Ectodermal cell (in vitro differentiated cells): ENCODE measurements around the gene BRD9.

Experiments used
- H3K27ac ChIP-seq: 2 replicates; pipeline ENCODE4 v1.7.0; 2013; ENCODE audit warnings: mild to moderate bottlenecking, low read depth, low read length; ENCODE audit not compliant: insufficient read depth, poor library complexity, severe bottlenecking
- H3K27me3 ChIP-seq: 2 replicates; pipeline ENCODE4 v1.7.0; 2013; ENCODE audit warnings: mild to moderate bottlenecking, low read length; ENCODE audit not compliant: insufficient read depth, control insufficient read depth, poor library complexity, severe bottlenecking
- H3K36me3 ChIP-seq: one replicate; pipeline ENCODE4 v1.7.0; 2013; ENCODE audit warnings: low read length; ENCODE audit not compliant: control insufficient read depth, insufficient read depth
- H3K4me1 ChIP-seq: one replicate; pipeline ENCODE4 v1.7.0; 2013; ENCODE audit warnings: low read length; ENCODE audit not compliant: control insufficient read depth, insufficient read depth
- H3K4me3 ChIP-seq: 2 replicates; pipeline ENCODE4 v1.7.0; 2013; ENCODE audit warnings: low read depth, low read length, control low read depth; ENCODE audit not compliant: insufficient read depth
- H3K9me3 ChIP-seq: 2 replicates; pipeline ENCODE4 v1.7.0; 2013; ENCODE audit warnings: mild to moderate bottlenecking, low read length, moderate library complexity; ENCODE audit not compliant: control insufficient read depth
- WGBS, 2 experiments: methylation state at CpG; one replicate each; pipeline ENCODE4 v1.1.7; 2013; ENCODE audit warnings: missing lambda C conversion rate in 2 of 2; 5-methylcytosine and 5-hydroxymethylcytosine counted together

BRD9 gene

DNA sequence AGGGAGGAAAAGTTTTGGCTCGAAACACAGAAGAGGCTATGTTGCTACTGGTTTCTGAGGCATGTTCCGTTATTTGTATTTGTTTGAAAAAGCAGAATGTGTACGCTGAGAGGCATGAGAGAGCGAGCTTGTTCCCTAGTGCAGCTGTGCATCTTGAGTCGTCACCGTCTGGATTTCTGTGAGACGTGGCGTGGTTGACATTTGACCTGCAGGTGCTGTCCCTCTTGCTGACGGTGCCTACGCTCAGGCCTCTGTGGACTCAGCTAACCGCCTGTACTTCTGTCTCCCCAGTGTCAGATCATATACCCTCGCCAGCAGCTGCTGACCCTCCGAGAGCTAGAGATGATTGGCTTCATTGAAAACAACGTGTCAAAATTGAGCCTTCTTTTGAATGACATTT, 21.6 kb upstream of the BRD9 start:
- H3K27me3 ChIP-seq: no peaks in the 10 kb centered on the region
- H3K36me3 ChIP-seq: peaks cover 10% of the 10 kb centered on the region
- H3K4me3 ChIP-seq: no peak overlapping the region
- peaks cover 11% of the 10 kb centered on the region for H3K4me1 ChIP-seq
- 95 to 96% methylated on average over 14 of the region's 14 CpGs for WGBS, 2 experiments
- no peaks in the 10 kb centered on the region for H3K9me3 ChIP-seq
- H3K27ac ChIP-seq: no peak overlapping the region

DNA sequence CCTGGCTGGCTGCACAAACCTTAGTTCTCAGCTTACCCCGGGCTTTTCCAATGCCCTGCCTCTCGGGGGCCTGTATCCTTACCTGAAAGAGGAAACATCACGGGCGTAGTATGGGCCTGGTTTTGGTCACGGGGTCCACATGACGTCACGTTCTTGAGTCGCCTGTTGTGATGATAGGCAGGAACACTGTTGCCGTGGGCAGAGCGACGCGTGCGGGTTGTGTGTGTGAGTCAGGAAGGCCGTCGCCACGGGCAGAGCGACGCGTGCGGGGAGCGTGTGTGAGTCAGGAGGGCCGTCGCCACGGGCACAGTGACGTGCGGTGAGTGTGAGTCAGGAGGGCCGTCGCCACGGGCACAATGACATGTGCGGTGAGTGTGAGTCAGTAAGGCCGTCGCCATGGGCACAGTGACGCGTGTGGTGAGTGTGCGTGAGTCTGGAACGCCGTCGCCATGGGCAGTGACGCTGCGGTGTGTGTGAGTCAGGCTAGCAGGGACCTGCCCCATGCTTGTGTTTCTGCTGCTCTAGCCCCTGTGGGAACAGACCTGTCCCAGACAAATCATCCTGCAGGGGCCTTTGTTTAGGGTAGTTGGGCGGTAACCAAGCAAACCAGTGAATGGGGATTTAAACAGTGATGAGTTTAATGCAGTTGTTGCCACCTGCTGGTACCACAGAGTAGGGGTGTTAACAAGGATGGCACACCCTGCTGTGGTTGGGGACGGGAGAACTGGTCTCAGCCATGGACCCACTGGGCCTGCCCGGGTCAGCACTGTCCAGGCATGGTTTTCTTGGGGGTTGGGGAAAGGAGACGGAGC, 19.9 kb upstream of the BRD9 start:
- H3K9me3 ChIP-seq: no peaks in the 10 kb centered on the region
- H3K4me3 ChIP-seq: no peak overlapping the region
- H3K27me3 ChIP-seq: no peaks in the 10 kb centered on the region
- peaks cover 11% of the 10 kb centered on the region for H3K4me1 ChIP-seq
- H3K27ac ChIP-seq: peak overlapping the region; percentile 19
- 90% methylated on average over 44 of the region's 44 CpGs for whole genome bisulfite sequencing, 2 experiments
- H3K36me3 ChIP-seq: peaks cover 20% of the 10 kb centered on the region

DNA sequence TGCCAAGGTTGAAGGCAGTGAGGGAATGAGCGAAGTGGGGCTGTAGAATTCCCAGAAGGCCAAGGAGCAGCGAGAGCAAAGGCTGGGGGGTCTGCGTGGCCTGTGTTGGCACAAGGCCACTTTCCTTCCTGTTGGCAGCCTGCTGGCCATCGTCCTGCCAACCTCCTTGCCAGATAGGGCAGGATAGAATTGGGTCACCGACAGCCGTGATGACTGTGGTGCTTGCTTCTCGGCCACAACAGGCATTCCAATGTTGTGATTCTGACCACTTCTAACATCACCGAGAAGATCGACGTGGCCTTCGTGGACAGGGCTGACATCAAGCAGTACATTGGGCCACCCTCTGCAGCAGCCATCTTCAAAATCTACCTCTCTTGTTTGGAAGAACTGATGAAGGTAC, 19.0 kb upstream of the BRD9 start:
- Histone ChIP-seq H3K27ac (no peak overlapping the region), H3K9me3 (no peaks in the 10 kb centered on the region), H3K36me3 (peaks cover 15% of the 10 kb centered on the region), H3K4me1 (peaks cover 11% of the 10 kb centered on the region), H3K27me3 (no peaks in the 10 kb centered on the region), H3K4me3 (no peak overlapping the region)
- WGBS, 2 experiments: 94 to 97% methylated on average over 11 of the region's 11 CpGs

DNA sequence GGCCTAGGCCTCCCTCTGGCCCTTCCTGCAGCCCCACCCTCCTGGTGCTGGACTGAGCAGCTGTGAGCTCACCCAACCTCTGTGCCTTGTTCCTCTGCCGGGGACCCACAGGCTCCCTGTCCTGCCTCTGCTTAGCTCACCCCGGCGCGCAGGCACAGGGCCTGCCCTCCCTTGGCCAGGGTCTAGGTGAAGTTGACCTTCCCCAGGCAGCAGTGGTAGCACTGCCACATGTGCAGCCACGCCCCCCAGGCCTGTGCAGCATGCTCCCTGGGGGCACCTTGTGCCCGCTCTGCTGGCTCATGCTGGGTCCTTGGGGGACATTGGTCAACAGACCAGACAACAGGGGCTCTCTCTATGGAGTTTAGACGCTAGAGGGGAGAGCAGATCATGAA, 18.2 kb upstream of the BRD9 start:
- H3K4me3 ChIP-seq: no peak overlapping the region
- H3K27me3 ChIP-seq: no peaks in the 10 kb centered on the region
- 96% methylated on average over 7 of the region's 7 CpGs for WGBS, 2 experiments
- H3K9me3 ChIP-seq: no peaks in the 10 kb centered on the region
- H3K36me3 ChIP-seq: peaks cover 12% of the 10 kb centered on the region
- peaks cover 11% of the 10 kb centered on the region for H3K4me1 ChIP-seq
- H3K27ac ChIP-seq: no peak overlapping the region

DNA sequence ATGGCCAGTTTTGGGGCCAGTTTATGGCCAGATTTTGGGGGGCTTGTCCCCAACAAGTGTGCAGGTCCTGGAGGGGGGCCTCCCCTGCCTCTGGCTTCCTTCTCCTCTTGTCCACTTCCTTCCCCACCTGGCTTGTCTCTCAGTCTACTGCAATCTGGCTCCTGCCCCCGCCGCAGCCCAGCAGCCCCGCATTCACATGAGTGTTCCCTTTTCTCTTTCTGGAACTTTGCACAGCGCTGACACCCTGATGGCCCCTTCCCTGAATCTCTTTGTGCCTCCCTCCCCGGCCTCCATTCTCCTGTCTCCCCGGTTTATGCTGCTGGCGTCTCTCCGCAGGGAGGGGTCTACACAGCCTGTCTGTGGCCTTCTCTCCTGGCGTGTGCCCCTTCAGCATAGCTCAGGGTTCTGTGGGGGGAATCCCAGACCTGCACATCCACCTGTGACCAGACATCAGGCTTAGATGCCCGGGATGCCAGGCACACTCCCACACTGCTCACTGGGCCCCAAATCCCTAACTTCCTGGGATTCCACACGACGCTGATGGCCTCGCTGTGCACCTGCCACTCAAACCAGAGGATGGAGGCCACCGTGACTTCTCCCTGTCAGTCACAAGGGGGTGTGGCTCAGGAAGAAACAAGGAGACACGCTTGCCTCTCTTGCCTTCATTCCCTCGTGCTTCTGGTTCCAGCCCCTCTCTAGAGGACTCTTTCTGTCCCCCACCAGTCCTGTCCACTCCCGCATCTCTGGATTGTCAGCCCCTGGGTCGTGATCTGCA, 17.6 kb upstream of the BRD9 start:
- 92 to 95% methylated on average over 18 of the region's 18 CpGs for WGBS, 2 experiments
- H3K36me3 ChIP-seq: peaks cover 17% of the 10 kb centered on the region
- H3K4me3 ChIP-seq: no peak overlapping the region

DNA sequence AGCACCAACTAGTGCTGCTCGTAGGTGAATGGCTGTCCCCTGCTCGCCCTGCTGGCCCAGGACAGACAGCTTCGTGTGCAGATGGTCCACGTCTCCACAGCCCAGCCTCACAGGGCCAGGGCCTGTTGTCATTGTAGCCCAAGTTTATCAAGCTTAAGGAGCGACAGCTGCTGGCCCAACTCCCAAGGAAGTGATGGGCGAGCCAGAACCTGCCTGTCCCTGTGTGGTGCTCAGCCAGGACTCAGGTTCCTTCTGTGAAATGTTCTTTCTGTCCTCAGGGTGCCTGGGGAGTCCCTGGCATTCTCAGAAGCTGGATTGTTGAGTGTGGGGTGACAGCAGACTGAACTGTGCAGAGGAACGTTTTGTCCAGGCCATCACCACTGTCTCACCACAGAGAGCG, 16.5 kb upstream of the BRD9 start:
- Histone ChIP-seq H3K36me3 (peaks cover 23% of the 10 kb centered on the region), H3K4me3 (no peak overlapping the region), H3K27me3 (no peaks in the 10 kb centered on the region), H3K9me3 (no peaks in the 10 kb centered on the region), H3K4me1 (peaks cover 11% of the 10 kb centered on the region), H3K27ac (no peak overlapping the region)
- 93% methylated on average over 8 of the region's 8 CpGs for WGBS, 2 experiments

More for the DNA sequence above, 17.6 kb upstream of the BRD9 start:
- H3K9me3 ChIP-seq: no peaks in the 10 kb centered on the region
- no peak overlapping the region for H3K27ac ChIP-seq
- peaks cover 11% of the 10 kb centered on the region for H3K4me1 ChIP-seq
- no peaks in the 10 kb centered on the region for H3K27me3 ChIP-seq

DNA sequence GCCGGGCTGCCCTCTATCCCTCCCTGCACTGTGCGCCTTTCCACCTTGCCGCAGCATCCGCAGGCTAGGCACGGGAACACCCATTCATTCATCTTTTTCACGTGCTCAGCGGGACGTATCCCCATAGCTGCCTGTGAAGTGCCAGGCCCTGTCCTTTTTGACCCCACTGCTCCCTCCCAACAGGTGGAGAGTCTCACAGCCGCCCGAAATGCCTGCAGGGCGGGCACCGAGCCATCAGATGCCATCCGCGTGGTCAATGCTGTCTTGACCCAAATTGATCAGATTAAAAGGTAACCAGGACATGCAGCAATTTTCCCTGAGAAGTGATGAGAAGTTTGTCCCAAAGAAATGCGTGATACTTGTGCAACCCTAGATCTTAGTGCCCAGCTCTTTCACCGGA, 15.6 kb upstream of the BRD9 start:
- Histone ChIP-seq H3K9me3 (no peaks in the 10 kb centered on the region), H3K27me3 (no peaks in the 10 kb centered on the region), H3K4me3 (no peak overlapping the region), H3K36me3 (peaks cover 27% of the 10 kb centered on the region), H3K27ac (no peak overlapping the region), H3K4me1 (peaks cover 10% of the 10 kb centered on the region)
- WGBS, 2 experiments: 95 to 96% methylated on average over 16 of the region's 16 CpGs

DNA sequence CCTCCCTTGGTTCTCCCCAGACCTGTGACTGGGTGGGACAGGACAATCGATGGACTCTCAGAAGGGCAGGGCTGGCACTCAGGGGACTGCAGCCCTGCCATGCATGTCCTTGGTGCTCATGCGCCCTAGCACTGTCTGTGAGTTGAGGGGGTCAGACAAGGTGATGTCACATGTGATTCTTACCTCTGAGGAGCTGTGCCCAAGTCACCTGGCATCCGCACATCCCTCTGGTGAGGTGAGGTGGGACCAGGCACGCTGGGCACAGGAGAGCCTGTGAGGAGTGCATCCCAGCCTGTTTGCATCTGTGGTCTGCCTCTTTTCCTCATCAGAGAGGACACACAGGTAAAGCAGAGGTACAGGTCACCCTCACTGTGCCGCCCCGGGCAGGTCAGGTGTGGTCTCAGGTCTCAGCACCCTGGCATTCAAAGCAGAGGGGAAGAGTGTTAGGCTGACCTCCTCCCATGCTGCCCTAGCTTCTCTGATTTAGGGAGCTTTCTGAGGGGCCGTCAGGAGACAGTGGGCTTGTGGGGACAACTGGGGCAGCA, 14.8 kb upstream of the BRD9 start:
- H3K4me1 ChIP-seq: peaks cover 3% of the 10 kb centered on the region
- peaks cover 27% of the 10 kb centered on the region for H3K36me3 ChIP-seq
- H3K27ac ChIP-seq: no peak overlapping the region
- no peak overlapping the region for H3K4me3 ChIP-seq
- 95 to 96% methylated on average over 7 of the region's 7 CpGs for WGBS, 2 experiments
- no peaks in the 10 kb centered on the region for H3K9me3 ChIP-seq
- no peaks in the 10 kb centered on the region for H3K27me3 ChIP-seq

DNA sequence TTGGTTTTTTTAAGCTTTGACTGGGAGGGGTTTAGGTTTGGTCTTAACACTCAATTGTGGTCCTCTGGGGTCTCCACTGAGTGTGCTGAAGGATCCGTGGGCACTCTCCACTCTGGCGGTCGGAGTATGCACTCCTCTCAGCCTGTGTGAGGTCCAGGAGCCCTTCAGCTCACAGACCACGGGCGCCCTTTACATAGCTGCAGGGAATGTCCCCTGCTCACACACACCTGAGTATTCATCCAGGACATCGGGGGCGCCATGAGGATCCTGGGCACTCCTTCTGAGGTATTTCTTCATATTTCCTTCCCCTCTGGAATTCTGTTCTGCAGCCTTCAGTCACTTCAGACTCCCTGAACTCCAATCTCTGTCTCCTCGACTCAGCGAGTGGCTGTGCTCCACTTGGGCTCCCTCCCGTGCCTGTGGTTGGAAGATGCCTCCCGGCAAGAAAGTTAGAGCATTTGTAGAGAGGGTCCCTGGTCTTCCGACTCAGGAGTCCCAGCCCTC, 12.6 kb upstream of the BRD9 start:
- H3K36me3 ChIP-seq: peaks cover 27% of the 10 kb centered on the region
- 94% methylated on average over 12 of the region's 12 CpGs for WGBS, 2 experiments
- H3K9me3 ChIP-seq: no peaks in the 10 kb centered on the region

DNA sequence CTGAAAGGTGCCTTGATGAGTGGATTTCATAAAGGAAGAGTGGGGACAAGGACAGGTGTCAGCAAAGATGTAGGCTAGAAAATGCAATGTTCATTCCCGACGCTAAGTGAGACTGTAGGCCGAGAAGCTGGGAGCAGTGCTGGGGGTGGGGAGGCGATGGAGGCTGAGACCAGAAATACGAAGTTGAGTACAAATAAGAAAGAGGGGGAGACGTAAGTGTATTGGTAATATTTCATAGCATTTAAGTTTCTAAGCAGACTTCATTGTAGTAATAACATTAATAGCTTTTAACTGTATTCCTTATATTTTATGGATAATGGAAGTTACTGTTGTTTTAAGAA, 11.1 kb upstream of the BRD9 start:
- Histone ChIP-seq H3K4me3 (no peak overlapping the region), H3K36me3 (peaks cover 27% of the 10 kb centered on the region)
- 93 to 97% methylated on average over 5 to 6 of the region's 6 CpGs for WGBS, 2 experiments

More for the DNA sequence above, 12.6 kb upstream of the BRD9 start:
- H3K4me1 ChIP-seq: no peaks in the 10 kb centered on the region
- no peak overlapping the region for H3K27ac ChIP-seq
- no peaks in the 10 kb centered on the region for H3K27me3 ChIP-seq
- no peak overlapping the region for H3K4me3 ChIP-seq

More for the DNA sequence above, 11.1 kb upstream of the BRD9 start:
- H3K27ac ChIP-seq: no peak overlapping the region
- no peaks in the 10 kb centered on the region for H3K4me1 ChIP-seq
- H3K9me3 ChIP-seq: no peaks in the 10 kb centered on the region
- no peaks in the 10 kb centered on the region for H3K27me3 ChIP-seq
